Sigmoid colon (tissue), 4 donors: ENCODE data around the gene CLCN7.

Experiments used
- CTCF ChIP-seq, 4 experiments: fragments of 450-650 bp in 3 of 4; fragments of 200-600 bp in 1 of 4; IDR thresholded peaks; one replicate each; pipeline ENCODE4 v1.5.1; 2016 to 2019; ENCODE audit warnings: antibody characterized with exemption in 4 of 4, mild to moderate bottlenecking in 3 of 4, moderate library complexity in 2 of 4
- POLR2AphosphoS5 ChIP-seq, 4 donors: sonication (generic); formaldehyde crosslinking; IDR thresholded peaks; one replicate each; pipeline ENCODE4 v1.6.1; 2017; ENCODE audit warnings: antibody characterized with exemption in 4 of 4

- TF ChIP-seq POLR2AphosphoS5 (IDR thresholded peaks at IDR 0.05) (no peak), CTCF (IDR thresholded peaks at IDR 0.05) (no peak)
Measured at GRCh38 chr16:1469693-1470201, 5.1 kb downstream of the CLCN7 start.
